SW480 (cell line): ENCODE measurements around the gene SMURF1.
"Not testable (repeated sequence)": the region's sequence is repeated elsewhere in the genome, so short reads cannot be mapped to it uniquely, and the experiment has no call there.

Source experiments
- DNase-seq: peaks from one replicate; pipeline ENCODE4 v3.0.0-alpha.2; 2016; ENCODE audit warnings: low spot score

Gene SMURF1

GRCh38 chr7:99143853-99144672 lies at the start of gene SMURF1:
SMURF1 (minus strand) TSS chr7:99144108; CDS start chr7:99143780, 328 bp downstream.
- DNase-seq: peak; percentile 71

GRCh38 chr7:99191869-99192596 lies 48.1 kb upstream of the SMURF1 start:
- DNase-seq: no peak

GRCh38 chr7:99190359-99191009 lies 46.6 kb upstream of the SMURF1 start:
- no peak for DNase-seq

GRCh38 chr7:99189222-99189621 lies 45.3 kb upstream of the SMURF1 start:
- no peak for DNase-seq

- DNase-seq: no peak
Measured at GRCh38 chr7:99188221-99188620, 44.3 kb upstream of the SMURF1 start.

GRCh38 chr7:99184532-99185218 lies 40.8 kb upstream of the SMURF1 start:
- no peak for DNase-seq

GRCh38 chr7:99180067-99180650 lies 36.3 kb upstream of the SMURF1 start:
- no peak for DNase-seq

- no peak for DNase-seq
Measured at GRCh38 chr7:99177165-99177564, 33.3 kb upstream of the SMURF1 start.

GRCh38 chr7:99173787-99174186 lies 29.9 kb upstream of the SMURF1 start:
- DNase-seq: no peak

GRCh38 chr7:99171731-99172130 lies 27.8 kb upstream of the SMURF1 start:
- no peak for DNase-seq

GRCh38 chr7:99170730-99171074 lies 26.8 kb upstream of the SMURF1 start:
- DNase-seq: no peak

GRCh38 chr7:99170065-99170729 lies 26.3 kb upstream of the SMURF1 start:
- no peak for DNase-seq

- no peak for DNase-seq
Measured at GRCh38 chr7:99167072-99167471, 23.2 kb upstream of the SMURF1 start.

GRCh38 chr7:99165816-99166215 lies 21.9 kb upstream of the SMURF1 start:
- DNase-seq: no peak

- not testable (repeated sequence) for DNase-seq
Measured at GRCh38 chr7:99163669-99164068, 19.8 kb upstream of the SMURF1 start.

- DNase-seq: no peak
Measured at GRCh38 chr7:99156649-99157048, 12.7 kb upstream of the SMURF1 start.

GRCh38 chr7:99155211-99155610 lies 11.3 kb upstream of the SMURF1 start:
- DNase-seq: no peak

GRCh38 chr7:99146979-99147378 lies 3.1 kb upstream of the SMURF1 start:
- no peak for DNase-seq

- no peak for DNase-seq
Measured at GRCh38 chr7:99143521-99143852, 421 bp downstream of the SMURF1 start.

- peak; percentile 96 for DNase-seq
Measured at GRCh38 chr7:99142727-99143520, 984 bp downstream of the SMURF1 start.
